Neural cell (in vitro differentiated cells): ENCODE results near the gene ZNRF1. TPM values are rescaled to one million over a fixed set of nuclear protein-coding genes. Genes with fewer than 3 reads are reported as not detected.

Experiments used
- H2AFZ ChIP-seq: fragments of 200-600, 300-800 bp; sonication (generic), shearing (Covaris generic); 2 replicates; pipeline ENCODE4 v1.6.0; 2014; ENCODE audit warnings: low read depth, mild to moderate bottlenecking, antibody characterized with exemption, low read length, moderate library complexity
- H3F3A ChIP-seq: fragments of 200-600 bp; shearing (Covaris generic); 2 replicates; pipeline ENCODE4 v1.6.1; 2016; ENCODE audit warnings: mild to moderate bottlenecking, moderate library complexity, mixed read lengths, antibody characterized with exemption, low read length; ENCODE audit not compliant: insufficient read depth, poor library complexity, severe bottlenecking
- H3K27ac ChIP-seq: fragments of 200-600, 300-800 bp; sonication (generic), shearing (Covaris generic); 2 replicates; pipeline ENCODE4 v1.5.1; 2014; ENCODE audit warnings: mild to moderate bottlenecking, low read length, moderate library complexity
- H3K27me3 ChIP-seq: fragments of 300-800, 200-600 bp; sonication (generic), shearing (Covaris generic); 2 replicates; pipeline ENCODE4 v1.6.0; 2014; ENCODE audit warnings: mild to moderate bottlenecking, low read depth, low read length, moderate library complexity; ENCODE audit not compliant: insufficient read depth
- H3K36me3 ChIP-seq: fragments of 300-800, 200-600 bp; sonication (generic), shearing (Covaris generic); 2 replicates; pipeline ENCODE4 v1.5.1; 2014; ENCODE audit warnings: mild to moderate bottlenecking, antibody characterized with exemption, low read length, moderate library complexity; ENCODE audit not compliant: insufficient read depth
- H3K4me2 ChIP-seq: fragments of 300-800, 200-600 bp; sonication (generic), shearing (Covaris generic); 2 replicates; pipeline ENCODE4 v1.6.0; 2014; ENCODE audit warnings: mild to moderate bottlenecking, low read length
- H3K4me3 ChIP-seq: fragments of 300-800, 200-600 bp; sonication (generic), shearing (Covaris generic); 2 replicates; pipeline ENCODE4 v1.5.1; 2014; ENCODE audit warnings: mild to moderate bottlenecking, low read length, moderate library complexity
- H3K79me2 ChIP-seq: fragments of 200-600 bp; shearing (Covaris generic); replicated peaks from 2 replicates; pipeline ENCODE4 v1.6.0; 2014; ENCODE audit warnings: mild to moderate bottlenecking, low read length, moderate library complexity; ENCODE audit not compliant: insufficient read depth
- H3K9ac ChIP-seq: fragments of 300-800, 200-600 bp; sonication (generic), shearing (Covaris generic); 2 replicates; pipeline ENCODE4 v1.6.1; 2016; ENCODE audit warnings: mild to moderate bottlenecking, low read length, mixed read lengths
- H3K9me2 ChIP-seq: fragments of 200-600 bp; shearing (Covaris generic); 2 replicates; pipeline ENCODE4 v1.6.1; 2016; ENCODE audit warnings: mild to moderate bottlenecking, low read length, mixed read lengths; ENCODE audit not compliant: insufficient read depth
- H3K9me3 ChIP-seq: fragments of 200-600, 300-800 bp; sonication (generic), shearing (Covaris generic); 2 replicates; pipeline ENCODE4 v1.6.1; 2016; ENCODE audit warnings: mild to moderate bottlenecking, mixed run types, low read length, moderate library complexity, mixed read lengths
- H4K20me1 ChIP-seq: fragments of 200-600 bp; shearing (Covaris generic); 2 replicates; pipeline ENCODE4 v1.6.1; 2016; ENCODE audit warnings: mild to moderate bottlenecking, mixed run types; ENCODE audit not compliant: insufficient read depth
- EP300 ChIP-seq: fragments of 450-650 bp; conservative IDR thresholded peaks from 2 replicates; pipeline ENCODE4 v1.6.1; 2014; ENCODE audit warnings: antibody characterized with exemption, mild to moderate bottlenecking, moderate library complexity; ENCODE audit not compliant: poor library complexity, severe bottlenecking
- EZH2 ChIP-seq: fragments of 200-600, 300-800 bp; shearing (Covaris generic), sonication (generic); IDR thresholded peaks from 2 replicates; pipeline ENCODE4 v1.6.1; 2014; ENCODE audit warnings: antibody characterized with exemption, low read length, borderline replicate concordance, mild to moderate bottlenecking; ENCODE audit not compliant: insufficient read depth, poor library complexity, severe bottlenecking
- MXI1 ChIP-seq: fragments of 450-650 bp; conservative IDR thresholded peaks from 2 replicates; pipeline ENCODE4 v1.6.1; 2014; ENCODE audit warnings: antibody characterized with exemption, mild to moderate bottlenecking; ENCODE audit not compliant: poor library complexity, severe bottlenecking
- POLR2AphosphoS5 ChIP-seq: IDR thresholded peaks from 2 replicates; pipeline ENCODE4 v1.6.1; 2012
- RAD21 ChIP-seq: fragments of 450-650 bp; conservative IDR thresholded peaks from 2 replicates; pipeline ENCODE4 v1.6.1; 2014; ENCODE audit warnings: antibody characterized with exemption, mild to moderate bottlenecking, moderate library complexity
- SMC3 ChIP-seq: fragments of 450-650 bp; conservative IDR thresholded peaks from 2 replicates; pipeline ENCODE4 v1.6.1; 2014; ENCODE audit warnings: antibody characterized with exemption, mild to moderate bottlenecking, moderate library complexity; ENCODE audit not compliant: poor library complexity
- TAF1 ChIP-seq: IDR thresholded peaks from 2 replicates; pipeline ENCODE4 v1.6.1; 2012; ENCODE audit warnings: low read depth
- polyA plus RNA-seq: library from polyadenylated mRNA; depleted of rRNA; stranded (reverse); fragments of >200 nt; gene quantifications from 2 replicates; pipeline ENCODE4 v1.2.3, GENCODE V29; 2014
- TF ChIP-seq, protein P1 (sequence below): IDR thresholded peaks from 2 replicates; pipeline ENCODE4 v1.6.1; 2012; ENCODE audit warnings: borderline replicate concordance
- TF ChIP-seq, protein P2 (sequence below): fragments of 450-650 bp; IDR thresholded peaks from 2 replicates; pipeline ENCODE4 v1.5.1; 2014; ENCODE audit warnings: antibody characterized with exemption, mild to moderate bottlenecking, moderate library complexity; ENCODE audit not compliant: poor library complexity, severe bottlenecking

Gene ZNRF1
- polyA plus RNA-seq, 1 donor from 2014 or later: 31.6 TPM

DNA sequence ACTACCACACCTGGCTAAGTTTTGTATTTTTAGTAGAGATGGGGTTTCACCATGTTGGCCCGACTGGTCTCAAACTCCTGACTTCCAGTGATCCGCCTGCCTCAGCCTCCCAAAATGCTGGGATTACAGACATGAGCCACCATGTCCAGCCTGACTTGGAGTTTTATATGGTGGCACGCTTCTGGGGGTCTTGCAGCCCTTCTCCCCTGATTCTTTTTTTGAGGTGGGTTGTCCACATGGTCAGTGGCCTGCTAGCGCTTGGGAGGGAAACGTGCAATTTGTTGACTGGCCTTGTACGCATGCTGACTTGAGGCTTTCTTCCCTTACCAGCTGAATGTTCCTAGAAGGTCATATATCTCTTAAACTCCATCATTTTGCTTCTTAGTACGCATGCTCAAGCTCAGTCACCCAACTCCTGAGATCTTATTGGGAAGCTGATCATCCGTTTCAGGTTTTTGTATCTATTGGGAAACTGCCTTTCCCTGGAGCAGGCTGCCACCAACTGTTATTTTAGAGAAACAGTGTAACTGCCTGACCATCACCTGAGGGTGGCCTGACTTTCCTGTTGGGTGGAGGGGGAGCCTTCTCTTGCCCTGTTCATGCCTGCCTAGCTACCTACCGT lies 131.4 kb downstream of the ZNRF1 start:
- Histone ChIP-seq H3K9me3 (peaks cover 9% of the 10 kb centered on the region), H3K27ac (no peak overlapping the region), H3K36me3 (no peaks in the 10 kb centered on the region), H3K79me2 (no peaks in the 10 kb centered on the region), H2AFZ (no peak overlapping the region), H3K4me3 (no peak overlapping the region), H3F3A (no peaks in the 10 kb centered on the region), H4K20me1 (no peaks in the 10 kb centered on the region), H3K9ac (no peak overlapping the region), H3K9me2 (no peaks in the 10 kb centered on the region), H3K4me2 (no peak overlapping the region), H3K27me3 (no peaks in the 10 kb centered on the region)
- TF ChIP-seq, protein P1, sequence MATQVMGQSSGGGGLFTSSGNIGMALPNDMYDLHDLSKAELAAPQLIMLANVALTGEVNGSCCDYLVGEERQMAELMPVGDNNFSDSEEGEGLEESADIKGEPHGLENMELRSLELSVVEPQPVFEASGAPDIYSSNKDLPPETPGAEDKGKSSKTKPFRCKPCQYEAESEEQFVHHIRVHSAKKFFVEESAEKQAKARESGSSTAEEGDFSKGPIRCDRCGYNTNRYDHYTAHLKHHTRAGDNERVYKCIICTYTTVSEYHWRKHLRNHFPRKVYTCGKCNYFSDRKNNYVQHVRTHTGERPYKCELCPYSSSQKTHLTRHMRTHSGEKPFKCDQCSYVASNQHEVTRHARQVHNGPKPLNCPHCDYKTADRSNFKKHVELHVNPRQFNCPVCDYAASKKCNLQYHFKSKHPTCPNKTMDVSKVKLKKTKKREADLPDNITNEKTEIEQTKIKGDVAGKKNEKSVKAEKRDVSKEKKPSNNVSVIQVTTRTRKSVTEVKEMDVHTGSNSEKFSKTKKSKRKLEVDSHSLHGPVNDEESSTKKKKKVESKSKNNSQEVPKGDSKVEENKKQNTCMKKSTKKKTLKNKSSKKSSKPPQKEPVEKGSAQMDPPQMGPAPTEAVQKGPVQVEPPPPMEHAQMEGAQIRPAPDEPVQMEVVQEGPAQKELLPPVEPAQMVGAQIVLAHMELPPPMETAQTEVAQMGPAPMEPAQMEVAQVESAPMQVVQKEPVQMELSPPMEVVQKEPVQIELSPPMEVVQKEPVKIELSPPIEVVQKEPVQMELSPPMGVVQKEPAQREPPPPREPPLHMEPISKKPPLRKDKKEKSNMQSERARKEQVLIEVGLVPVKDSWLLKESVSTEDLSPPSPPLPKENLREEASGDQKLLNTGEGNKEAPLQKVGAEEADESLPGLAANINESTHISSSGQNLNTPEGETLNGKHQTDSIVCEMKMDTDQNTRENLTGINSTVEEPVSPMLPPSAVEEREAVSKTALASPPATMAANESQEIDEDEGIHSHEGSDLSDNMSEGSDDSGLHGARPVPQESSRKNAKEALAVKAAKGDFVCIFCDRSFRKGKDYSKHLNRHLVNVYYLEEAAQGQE: no peak
- TF ChIP-seq RAD21: peak; percentile 16
- no peak for TF ChIP-seq SMC3
- TF ChIP-seq MXI1: no peak
- no peak for TF ChIP-seq POLR2AphosphoS5
- TF ChIP-seq TAF1: no peak
- TF ChIP-seq, protein P2, sequence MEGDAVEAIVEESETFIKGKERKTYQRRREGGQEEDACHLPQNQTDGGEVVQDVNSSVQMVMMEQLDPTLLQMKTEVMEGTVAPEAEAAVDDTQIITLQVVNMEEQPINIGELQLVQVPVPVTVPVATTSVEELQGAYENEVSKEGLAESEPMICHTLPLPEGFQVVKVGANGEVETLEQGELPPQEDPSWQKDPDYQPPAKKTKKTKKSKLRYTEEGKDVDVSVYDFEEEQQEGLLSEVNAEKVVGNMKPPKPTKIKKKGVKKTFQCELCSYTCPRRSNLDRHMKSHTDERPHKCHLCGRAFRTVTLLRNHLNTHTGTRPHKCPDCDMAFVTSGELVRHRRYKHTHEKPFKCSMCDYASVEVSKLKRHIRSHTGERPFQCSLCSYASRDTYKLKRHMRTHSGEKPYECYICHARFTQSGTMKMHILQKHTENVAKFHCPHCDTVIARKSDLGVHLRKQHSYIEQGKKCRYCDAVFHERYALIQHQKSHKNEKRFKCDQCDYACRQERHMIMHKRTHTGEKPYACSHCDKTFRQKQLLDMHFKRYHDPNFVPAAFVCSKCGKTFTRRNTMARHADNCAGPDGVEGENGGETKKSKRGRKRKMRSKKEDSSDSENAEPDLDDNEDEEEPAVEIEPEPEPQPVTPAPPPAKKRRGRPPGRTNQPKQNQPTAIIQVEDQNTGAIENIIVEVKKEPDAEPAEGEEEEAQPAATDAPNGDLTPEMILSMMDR: no peak
- no peak for TF ChIP-seq EZH2

DNA sequence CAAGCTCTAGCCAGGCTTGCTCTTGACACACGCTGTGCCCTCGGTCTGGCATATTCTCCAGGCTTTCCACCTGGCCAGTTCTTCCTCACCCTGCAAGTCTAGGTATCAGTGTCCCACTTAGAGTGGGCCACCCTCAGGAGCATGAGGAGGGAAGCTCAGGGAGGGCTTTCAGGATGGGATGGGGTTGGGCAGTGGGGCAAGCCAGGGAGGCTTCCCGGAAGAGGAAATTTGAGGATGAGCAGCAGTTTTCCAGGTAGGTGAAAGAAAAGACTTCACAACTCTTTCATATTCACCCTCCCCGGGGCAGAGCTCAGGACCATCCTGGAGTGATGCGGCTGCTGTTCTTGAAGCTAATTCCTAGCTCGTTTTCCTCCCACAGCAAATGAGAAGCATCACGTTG lies 132.3 kb downstream of the ZNRF1 start:
- Histone ChIP-seq H3K79me2 (no peaks in the 10 kb centered on the region), H3K9ac (no peak overlapping the region), H3K9me3 (peaks cover 9% of the 10 kb centered on the region), H2AFZ (no peak overlapping the region), H3K36me3 (no peaks in the 10 kb centered on the region), H3K4me3 (no peak overlapping the region), H3F3A (no peaks in the 10 kb centered on the region), H4K20me1 (no peaks in the 10 kb centered on the region), H3K9me2 (no peaks in the 10 kb centered on the region), H3K4me2 (no peak overlapping the region), H3K27ac (no peak overlapping the region), H3K27me3 (no peaks in the 10 kb centered on the region)
- TF ChIP-seq MXI1 (no peak), EP300 (no peak), POLR2AphosphoS5 (no peak), RAD21 (no peak), TAF1 (no peak), EZH2 (no peak), SMC3 (no peak)
- TF ChIP-seq, protein P2: no peak
- TF ChIP-seq, protein P1: no peak
